ENCODE data around the gene HIVEP2. TPM values are rescaled to one million over a fixed set of nuclear protein-coding genes. Genes with fewer than 3 reads are reported as not detected.

Gene HIVEP2
- total and polyA plus RNA-seq, 7 experiments from 2014 or later = 12.2 to 92.1 (median 51.5) TPM

- peak overlapping the region; percentile 100 for H3K27ac ChIP-seq (ENCODE audit: low read depth, low read length)
- H3K4me3 ChIP-seq (ENCODE audit: low read length) = peak overlapping the region; percentile 87
- ChIA-PET CTCF (interaction anchor here (1.2 to 2.3 kb wide), 3 partner anchors 13 to 41 kb away, joined by 3 to 7 read pairs (median 4); no protein-coding TSS in a partner anchor), POLR2A (interaction anchor here (1.1 to 7.3 kb wide), 14 partner anchors 12 to 107 kb away, joined by 3 to 203 read pairs (median 20); partner anchors contain the start of gene HIVEP2)
- Mint-ChIP-seq H3K36me3 (peaks cover 4 to 15% (median 6%) of the 10 kb centered on the region in 5 donors), H3K27ac (peak overlapping the region; percentile 93 to 100 (median 97)), H3K9me3 (peaks cover 0 to 4% (median 0%) of the 10 kb centered on the region in 11 donors), H3K4me3 (peak overlapping the region; percentile 88 to 99 (median 95)), H3K4me1 (peaks cover 19 to 75% (median 65%) of the 10 kb centered on the region in 7 donors), H3K27me3 (no peaks in the 10 kb centered on the region)
- DNase-seq (no peak), ATAC-seq (peak; percentile 47)
- H3K36me3 ChIP-seq (ENCODE audit: control insufficient read depth in 2 of 3, insufficient read depth in 3 of 3, low read length in 3 of 3) = no peaks in the 10 kb centered on the region
- peaks cover 30 to 36% of the 10 kb centered on the region in 2 donors for H3K4me1 ChIP-seq (ENCODE audit: control insufficient read depth in 2 of 2, insufficient read depth in 2 of 2, low read length in 2 of 2)
- no peaks in the 10 kb centered on the region for H3K27me3 ChIP-seq (ENCODE audit: control insufficient read depth in 2 of 2, insufficient read depth in 2 of 2, low read length in 2 of 2)
- no peaks in the 10 kb centered on the region for H3K9me3 ChIP-seq (ENCODE audit: control insufficient read depth in 2 of 3, low read length in 3 of 3)
- intact Hi-C loops (cut with micrococcal nuclease) = loop anchor here (1.0 to 5.0 kb wide), 4 partner anchors 13 to 69 kb away; no protein-coding TSS in a partner anchor
These were observed 18.8 kb downstream of the HIVEP2 start for GRCh38 chr6:142926177-142926493.

DNA sequence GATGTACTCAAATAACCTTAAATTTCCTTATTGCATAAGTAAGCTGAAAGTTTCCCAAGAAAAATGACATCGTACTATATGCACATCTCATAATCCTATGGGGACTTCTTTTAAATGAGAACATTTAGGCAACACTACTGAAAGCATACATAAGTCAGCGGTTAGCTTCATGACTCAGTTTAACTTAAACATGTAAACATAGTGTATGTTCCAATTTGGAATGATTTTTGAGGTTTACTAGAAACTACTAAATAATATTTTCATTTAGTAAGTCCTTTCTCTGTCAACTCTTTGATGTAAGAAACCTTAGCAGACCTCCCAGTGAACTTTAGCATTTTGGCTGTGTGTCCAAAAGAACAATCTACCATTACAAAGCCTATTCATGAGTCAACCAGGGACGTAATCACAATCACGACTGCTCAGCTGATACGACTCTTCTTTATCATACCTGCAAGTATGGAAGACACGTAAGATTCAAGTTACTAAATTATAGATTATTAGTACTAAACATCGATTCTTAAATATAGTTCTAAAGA, 19.3 kb downstream of the HIVEP2 start:
- Mint-ChIP-seq H3K4me3 (peak overlapping the region; percentile 25 to 98 (median 83)), H3K27me3 (no peaks in the 10 kb centered on the region), H3K9me3 (peaks cover 0 to 4% (median 0%) of the 10 kb centered on the region in 11 donors), H3K36me3 (peaks cover 4 to 17% (median 6%) of the 10 kb centered on the region in 5 donors), H3K4me1 (peaks cover 21 to 75% (median 65%) of the 10 kb centered on the region in 7 donors), H3K27ac (peak overlapping the region; percentile 85 to 100 (median 97))
- CTCF ChIA-PET = interaction anchor here (0.8 to 2.3 kb wide), 4 partner anchors 8 to 40 kb away, joined by 3 to 7 read pairs (median 4); no protein-coding TSS in a partner anchor
- DNase-seq (no peak), ATAC-seq (no peak)
- Histone ChIP-seq H3K27me3 (ENCODE audit: control insufficient read depth in 2 of 2, insufficient read depth in 2 of 2, low read length in 2 of 2) (no peaks in the 10 kb centered on the region), H3K9me3 (ENCODE audit: control insufficient read depth in 2 of 3, low read length in 3 of 3) (no peaks in the 10 kb centered on the region), H3K27ac (ENCODE audit: low read depth, low read length) (peak overlapping the region; percentile 100), H3K4me3 (ENCODE audit: low read length) (no peak overlapping the region), H3K36me3 (ENCODE audit: control insufficient read depth in 2 of 3, insufficient read depth in 3 of 3, low read length in 3 of 3) (no peaks in the 10 kb centered on the region), H3K4me1 (ENCODE audit: control insufficient read depth in 2 of 2, insufficient read depth in 2 of 2, low read length in 2 of 2) (peaks cover 30 to 31% of the 10 kb centered on the region in 2 donors)
- intact Hi-C loops (cut with micrococcal nuclease) = loop anchor here (1.0 to 5.0 kb wide), 4 partner anchors 12 to 68 kb away; no protein-coding TSS in a partner anchor
- POLR2A ChIA-PET = interaction anchor here (0.6 to 7.3 kb wide), 13 partner anchors 11 to 108 kb away, joined by 3 to 203 read pairs (median 28); partner anchors contain the start of gene HIVEP2

DNA sequence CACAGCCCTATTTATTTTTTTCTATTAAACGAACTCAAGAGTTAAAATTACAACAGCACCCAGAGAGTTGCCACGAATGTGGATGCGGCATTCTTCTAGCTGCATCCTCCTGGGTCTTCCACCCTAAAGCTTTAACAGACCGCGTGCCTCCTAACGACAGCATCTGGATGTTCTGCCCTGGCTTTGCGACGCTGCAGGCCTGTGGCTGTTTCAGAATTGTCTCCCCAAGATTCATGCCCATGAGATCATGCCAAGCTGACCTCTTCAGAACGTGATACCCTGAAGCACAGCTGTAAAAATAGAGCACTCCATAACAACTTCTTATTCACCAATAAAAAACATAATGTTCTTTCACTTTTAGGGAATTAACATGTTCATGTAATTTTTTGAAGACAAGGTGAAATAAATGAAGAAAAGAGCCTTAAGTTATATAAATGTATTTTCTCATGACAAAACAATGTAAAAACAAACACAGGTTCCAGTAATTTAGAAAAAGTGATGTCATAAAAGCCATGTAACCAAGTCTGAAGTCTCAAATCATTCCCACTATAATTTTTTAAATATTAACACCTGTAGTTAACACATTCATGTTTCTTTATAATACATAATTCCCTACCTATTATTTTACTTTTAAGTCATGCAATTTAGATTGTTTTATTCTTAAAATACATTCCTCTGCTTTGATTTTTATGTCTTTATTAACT, 26.5 kb downstream of the HIVEP2 start:
- H3K4me1 ChIP-seq (ENCODE audit: control insufficient read depth in 2 of 2, insufficient read depth in 2 of 2, low read length in 2 of 2) = peaks cover 47 to 52% of the 10 kb centered on the region in 2 donors
- no peak overlapping the region for H3K4me3 ChIP-seq (ENCODE audit: low read length)
- H3K36me3 ChIP-seq (ENCODE audit: control insufficient read depth in 2 of 3, insufficient read depth in 3 of 3, low read length in 3 of 3) = no peaks in the 10 kb centered on the region
- intact Hi-C loops (cut with micrococcal nuclease) = no loop called here
- no peaks in the 10 kb centered on the region for H3K9me3 Mint-ChIP-seq
- ChIA-PET CTCF (no interaction called here), POLR2A (interaction anchor here (0.8 to 7.5 kb wide), 3 partner anchors 9 to 95 kb away, joined by 3 to 75 read pairs (median 3); no protein-coding TSS in a partner anchor)
- H3K27ac ChIP-seq (ENCODE audit: low read depth, low read length) = peak overlapping the region; percentile 46
- H3K27me3 Mint-ChIP-seq = no peaks in the 10 kb centered on the region
- H3K4me1 Mint-ChIP-seq = peaks cover 38 to 95% (median 85%) of the 10 kb centered on the region in 7 donors
- H3K27me3 ChIP-seq (ENCODE audit: control insufficient read depth in 2 of 2, insufficient read depth in 2 of 2, low read length in 2 of 2) = no peaks in the 10 kb centered on the region
- H3K9me3 ChIP-seq (ENCODE audit: control insufficient read depth in 2 of 3, low read length in 3 of 3) = no peaks in the 10 kb centered on the region
- peak overlapping the region in 8 of 10 donors; percentile 11 to 75 (median 64) for H3K4me3 Mint-ChIP-seq
- H3K27ac Mint-ChIP-seq = peak overlapping the region in 7 of 9 donors; percentile 38 to 91 (median 82)
- DNase-seq (no peak), ATAC-seq (no peak)
- H3K36me3 Mint-ChIP-seq = peaks cover 0 to 27% (median 12%) of the 10 kb centered on the region in 5 donors

- Mint-ChIP-seq H3K27me3 (no peaks in the 10 kb centered on the region), H3K36me3 (peaks cover 0 to 29% (median 16%) of the 10 kb centered on the region in 5 donors), H3K4me1 (peaks cover 47 to 99% (median 93%) of the 10 kb centered on the region in 7 donors), H3K27ac (peak overlapping the region in 6 of 9 donors; percentile 77 to 100 (median 98)), H3K9me3 (no peaks in the 10 kb centered on the region), H3K4me3 (no peak overlapping the region)
- no peak for ATAC-seq
- Histone ChIP-seq H3K4me1 (ENCODE audit: control insufficient read depth in 2 of 2, insufficient read depth in 2 of 2, low read length in 2 of 2) (peaks cover 56 to 67% of the 10 kb centered on the region in 2 donors), H3K27ac (ENCODE audit: low read depth, low read length) (peak overlapping the region; percentile 82), H3K9me3 (ENCODE audit: control insufficient read depth in 2 of 3, low read length in 3 of 3) (no peaks in the 10 kb centered on the region), H3K4me3 (ENCODE audit: low read length) (no peak overlapping the region), H3K36me3 (ENCODE audit: control insufficient read depth in 2 of 3, insufficient read depth in 3 of 3, low read length in 3 of 3) (no peaks in the 10 kb centered on the region), H3K27me3 (ENCODE audit: control insufficient read depth in 2 of 2, insufficient read depth in 2 of 2, low read length in 2 of 2) (no peaks in the 10 kb centered on the region)
- DNase-seq = no peak
- CTCF ChIA-PET = interaction anchor here (0.6 to 1.3 kb wide), 7 partner anchors 10 to 91 kb away, joined by 3 to 8 read pairs (median 3); no protein-coding TSS in a partner anchor
- intact Hi-C loops (cut with micrococcal nuclease) = no loop called here
- POLR2A ChIA-PET = interaction anchor here (0.6 to 7.5 kb wide), 13 partner anchors 10 to 119 kb away, joined by 3 to 75 read pairs (median 3); no protein-coding TSS in a partner anchor
These were observed 28.1 kb downstream of the HIVEP2 start for GRCh38 chr6:142916881-142917280.

- Mint-ChIP-seq H3K27me3 (no peaks in the 10 kb centered on the region), H3K4me1 (peaks cover 53 to 99% (median 95%) of the 10 kb centered on the region in 7 donors), H3K27ac (peak overlapping the region in 7 of 9 donors; percentile 39 to 100 (median 97)), H3K36me3 (peaks cover 0 to 29% (median 16%) of the 10 kb centered on the region in 5 donors), H3K4me3 (peak overlapping the region in 7 of 10 donors; percentile 2 to 42 (median 21)), H3K9me3 (no peaks in the 10 kb centered on the region)
- Histone ChIP-seq H3K4me3 (ENCODE audit: low read length) (no peak overlapping the region), H3K9me3 (ENCODE audit: control insufficient read depth in 2 of 3, low read length in 3 of 3) (no peaks in the 10 kb centered on the region), H3K36me3 (ENCODE audit: control insufficient read depth in 2 of 3, insufficient read depth in 3 of 3, low read length in 3 of 3) (no peaks in the 10 kb centered on the region), H3K27me3 (ENCODE audit: control insufficient read depth in 2 of 2, insufficient read depth in 2 of 2, low read length in 2 of 2) (no peaks in the 10 kb centered on the region), H3K27ac (ENCODE audit: low read depth, low read length) (peak overlapping the region; percentile 82), H3K4me1 (ENCODE audit: control insufficient read depth in 2 of 2, insufficient read depth in 2 of 2, low read length in 2 of 2) (peaks cover 57 to 77% of the 10 kb centered on the region in 2 donors)
- intact Hi-C loops (cut with micrococcal nuclease) = loop anchor here (2.0 to 5.0 kb wide), 2 partner anchors 14 to 43 kb away; no protein-coding TSS in a partner anchor
- ChIA-PET CTCF (interaction anchor here (0.6 to 1.0 kb wide), 2 partner anchors 27 to 348 kb away, joined by 3 read pairs; no protein-coding TSS in a partner anchor), POLR2A (interaction anchor here (1.2 to 7.5 kb wide), 4 partner anchors 12 to 32 kb away, joined by 6 to 75 read pairs (median 30); no protein-coding TSS in a partner anchor)
- DNase-seq = no peak
- ATAC-seq = peak; percentile 36
These were observed 29.9 kb downstream of the HIVEP2 start for GRCh38 chr6:142914937-142915697.

Measured in naive thymus-derived CD4-positive, alpha-beta T cell (primary cell).